Sigmoid colon (tissue), 7 donors: ENCODE measurements around the gene SGSM1. TPM values are rescaled to one million over a fixed set of nuclear protein-coding genes. Genes with fewer than 3 reads are reported as not detected.

ENCODE experiments used
- DNase-seq: peaks from one replicate; pipeline ENCODE4 v3.0.0-alpha.2; 2019
- H3K27ac ChIP-seq, 4 donors: fragments of 200-600 bp; sonication (generic); one replicate each; pipeline ENCODE4 v1.5.1; 2016 to 2019; ENCODE audit warnings: mild to moderate bottlenecking in 1 of 4
- H3K27me3 ChIP-seq, 3 donors: fragments of 200-600 bp; sonication (generic); one replicate each; pipeline ENCODE4 v1.5.1; 2019; ENCODE audit warnings: mild to moderate bottlenecking in 1 of 3
- H3K36me3 ChIP-seq, 4 donors: fragments of 200-600 bp; sonication (generic); one replicate each; pipeline ENCODE4 v1.5.1; 2016 to 2019
- H3K4me1 ChIP-seq, 4 donors: fragments of 200-600 bp; sonication (generic); one replicate each; pipeline ENCODE4 v1.5.1; 2017 to 2019
- H3K4me3 ChIP-seq, 4 donors: fragments of 200-600 bp; sonication (generic); one replicate each; pipeline ENCODE4 v1.5.1; 2017 to 2019; ENCODE audit warnings: mild to moderate bottlenecking in 2 of 4, moderate library complexity in 1 of 4
- H3K9me3 ChIP-seq, 4 donors: fragments of 200-600 bp in 3 of 4; sonication (generic) in 3 of 4; one replicate each; pipeline versions ENCODE4 v1.5.1 to v1.6.1; 2013 to 2019
- CTCF ChIP-seq, 4 experiments: fragments of 450-650 bp in 3 of 4; fragments of 200-600 bp in 1 of 4; IDR thresholded peaks; one replicate each; pipeline ENCODE4 v1.5.1; 2016 to 2019; ENCODE audit warnings: antibody characterized with exemption in 4 of 4, mild to moderate bottlenecking in 3 of 4, moderate library complexity in 2 of 4
- EP300 ChIP-seq, 4 donors: sonication (generic); formaldehyde crosslinking; IDR thresholded peaks; one replicate each; pipeline ENCODE4 v1.6.1; 2017; ENCODE audit warnings: antibody characterized with exemption in 4 of 4
- POLR2A ChIP-seq, 2 donors: fragments of 450-650 bp; IDR thresholded peaks; one replicate each; pipeline ENCODE4 v1.6.1; 2016; ENCODE audit warnings: antibody characterized with exemption in 2 of 2, mild to moderate bottlenecking in 2 of 2, moderate library complexity in 2 of 2
- POLR2AphosphoS5 ChIP-seq, 4 donors: sonication (generic); formaldehyde crosslinking; IDR thresholded peaks; one replicate each; pipeline ENCODE4 v1.6.1; 2017; ENCODE audit warnings: antibody characterized with exemption in 4 of 4
- WGBS, 2 donors: extraction: QIAGEN DNeasy Blood & Tissue Kit; methylation state at CpG; one replicate each; pipeline ENCODE4 v1.1.7; 2013; 5-methylcytosine and 5-hydroxymethylcytosine counted together
- intact Hi-C: fragments of 100-400 bp; cut with DNase I; formaldehyde crosslinking; loops from one replicate; pipeline ENCODE4 v1.15.1; 2023
- polyA plus RNA-seq, 3 donors: library from polyadenylated mRNA; stranded (reverse); fragments of 200-250 nt; gene quantifications; one replicate each; pipeline ENCODE4 v1.2.3, GENCODE V29; 2013
- total RNA-seq, 4 donors: library from RNA; depleted of rRNA; stranded (reverse); fragments of >200 nt; gene quantifications; one replicate each; pipeline ENCODE4 v1.1.0, GENCODE V29; 2016
- donor health status: healthy with polysubstance abuse.
- donor health status: Bipolar disorder and iron deficiency.
- donor health status: healthy.

SGSM1 gene
- total RNA-seq (1 to 10 TPM; 2.3 to 3.6 (median 3.5) TPM), polyA plus RNA-seq (1 to 10 TPM in 1 of 3 donors, under 1 TPM in 2; 0.46 to 1.1 (median 0.60) TPM)

- peak; percentile 87 for DNase-seq
- intact Hi-C loops: no loop called here
- Histone ChIP-seq H3K4me1 (peaks cover 0 to 42% (median 24%) of the 10 kb centered on the region in 4 donors), H3K27me3 (no peaks in the 10 kb centered on the region), H3K27ac (peak within 1 kb of the TSS; percentile 77 to 79 (median 78)), H3K36me3 (no peaks in the 10 kb centered on the region), H3K4me3 (peak within 1 kb of the TSS; percentile 50 to 71 (median 63)), H3K9me3 (no peaks in the 10 kb centered on the region)
- WGBS, 2 donors: 2 to 5% methylated on average over 80 of the region's 80 CpGs
- peak in 3 of 4 donors; percentile 6 to 57 (median 52) for TF ChIP-seq POLR2AphosphoS5 (IDR thresholded peaks at IDR 0.05)
- TF ChIP-seq POLR2A (IDR thresholded peaks at IDR 0.05): no peak
Observed at GRCh38 chr22:24805790-24806662, at the start of gene SGSM1. SGSM1 (plus strand) TSS chr22:24806211; CDS start chr22:24806326, 115 bp downstream.

GRCh38 chr22:24758164-24758799, 47.7 kb upstream of the SGSM1 start:
- 52 to 61% methylated on average over 12 of the region's 12 CpGs for WGBS, 2 donors
- Histone ChIP-seq H3K27ac (no peak overlapping the region), H3K4me3 (no peak overlapping the region), H3K36me3 (no peaks in the 10 kb centered on the region), H3K27me3 (peaks cover 0 to 8% (median 0%) of the 10 kb centered on the region in 3 donors), H3K4me1 (no peaks in the 10 kb centered on the region), H3K9me3 (no peaks in the 10 kb centered on the region)
- intact Hi-C loops: loop anchor here (5.0 to 10.0 kb wide), 2 partner anchors 231 to 333 kb away; partner anchors contain the start of gene ADORA2A
- TF ChIP-seq POLR2A (IDR thresholded peaks at IDR 0.05) (no peak), EP300 (IDR thresholded peaks at IDR 0.05) (no peak), CTCF (IDR thresholded peaks at IDR 0.05) (peak in 3 of 4 experiments; percentile 56 to 91 (median 69))
- peak; percentile 67 for DNase-seq

GRCh38 chr22:24759765-24760164, 46.2 kb upstream of the SGSM1 start:
- 58 to 74% methylated on average over 6 of the region's 6 CpGs for WGBS, 2 donors
- no peak overlapping the region for H3K27ac ChIP-seq
- intact Hi-C loops: loop anchor here (5.0 to 10.0 kb wide), 2 partner anchors 232 to 335 kb away; partner anchors contain the start of gene ADORA2A
- no peaks in the 10 kb centered on the region for H3K9me3 ChIP-seq
- no peak for DNase-seq
- H3K4me3 ChIP-seq: no peak overlapping the region
- H3K36me3 ChIP-seq: no peaks in the 10 kb centered on the region
- no peaks in the 10 kb centered on the region for H3K4me1 ChIP-seq
- TF ChIP-seq POLR2AphosphoS5 (IDR thresholded peaks at IDR 0.05) (no peak), EP300 (IDR thresholded peaks at IDR 0.05) (no peak), POLR2A (IDR thresholded peaks at IDR 0.05) (no peak), CTCF (IDR thresholded peaks at IDR 0.05) (no peak)
- H3K27me3 ChIP-seq: peaks cover 0 to 8% (median 0%) of the 10 kb centered on the region in 3 donors

- H3K36me3 ChIP-seq: no peaks in the 10 kb centered on the region
- DNase-seq: no peak
- intact Hi-C loops: no loop called here
- H3K4me1 ChIP-seq: no peaks in the 10 kb centered on the region
- WGBS, 2 donors: 77 to 81% methylated on average over 7 of the region's 7 CpGs
- no peak overlapping the region for H3K4me3 ChIP-seq
- TF ChIP-seq CTCF (IDR thresholded peaks at IDR 0.05): no peak
- no peak for TF ChIP-seq EP300 (IDR thresholded peaks at IDR 0.05)
- no peak for TF ChIP-seq POLR2AphosphoS5 (IDR thresholded peaks at IDR 0.05)
- no peak for TF ChIP-seq POLR2A (IDR thresholded peaks at IDR 0.05)
- no peaks in the 10 kb centered on the region for H3K9me3 ChIP-seq
- H3K27me3 ChIP-seq: peaks cover 0 to 10% (median 0%) of the 10 kb centered on the region in 3 donors
- H3K27ac ChIP-seq: no peak overlapping the region
Observed at GRCh38 chr22:24760708-24761306, 45.2 kb upstream of the SGSM1 start.
